Measurements from ENCODE around the gene VPS13C. TPM values are rescaled to one million over a fixed set of nuclear protein-coding genes. Genes with fewer than 3 reads are reported as not detected.

The VPS13C gene
- total RNA-seq, 1 donor from 2014 or later: 57.4 TPM

DNA sequence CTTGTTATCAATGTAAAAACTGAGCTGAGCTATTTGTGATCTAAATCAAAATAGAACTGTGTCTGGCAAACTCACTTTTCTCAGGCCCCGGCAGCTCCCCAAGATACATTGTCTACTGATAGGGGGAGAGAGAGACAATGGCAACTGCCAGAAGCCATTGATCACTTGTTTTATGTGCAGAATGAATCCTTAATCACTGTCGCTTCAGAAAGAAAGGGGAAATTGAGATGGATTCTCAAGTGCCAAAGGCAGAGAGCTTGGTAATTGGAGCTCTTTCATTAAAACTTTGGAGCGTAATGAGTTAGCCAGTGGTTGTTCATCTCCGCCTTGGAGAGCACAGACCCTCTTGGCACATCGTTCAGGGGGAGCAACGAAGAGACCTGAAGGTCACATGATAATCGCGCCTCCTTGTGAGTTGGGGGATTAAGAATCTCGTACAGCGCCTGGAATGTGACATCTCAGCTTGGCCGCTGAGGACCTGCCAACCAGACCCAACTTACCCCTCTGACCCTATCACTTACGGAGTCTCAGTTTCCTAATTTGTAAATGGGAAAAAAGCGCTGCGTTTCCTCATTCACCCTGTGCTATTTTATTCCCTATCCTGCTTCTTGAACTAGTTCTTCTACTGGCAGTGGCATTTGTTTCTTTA, 252.8 kb downstream of the VPS13C start:
- Mint-ChIP-seq H3K36me3 (ENCODE audit: low read depth) (no peaks in the 10 kb centered on the region), H3K27me3 (ENCODE audit: low read depth) (peaks cover 1% of the 10 kb centered on the region), H3K4me3 (ENCODE audit: low read depth) (no peak overlapping the region), H3K4me1 (ENCODE audit: low read depth) (no peaks in the 10 kb centered on the region), H3K27ac (no peak overlapping the region), H3K9me3 (no peaks in the 10 kb centered on the region)
- intact Hi-C loops (cut with micrococcal nuclease): no loop called here
- DNase-seq (ENCODE audit: low spot score): no peak

Other genes starting within 250 kb of the VPS13C start
- gene C2CD4A, start 6.5 kb upstream of the VPS13C start, total RNA-seq: not detected in 2 replicates
- 0.14 and 0.16 TPM in 2 replicates for gene C2CD4B, start 104.8 kb upstream of the VPS13C start, total RNA-seq

Measured in activated T-helper 2 cell treated with anti-CD3 and anti-CD28 coated beads, Interferon-gamma antibody, Interleukin-2, Interleukin-4, amounts not matched to agents 10 μg/mL and 5 μg/mL and 100 μg/mL, durations not matched to agents 14 hours and 24 hours and 36 hours (primary cell).